HEK293T (cell line): ENCODE results near the gene CARS2.

ENCODE experiments used
- ARNT ChIP-seq: fragments of 450-650 bp; IDR thresholded peaks from 2 replicates; pipeline ENCODE4 v1.6.1; 2017; ENCODE audit warnings: mild to moderate bottlenecking
- BHLHE40 ChIP-seq: fragments of 450-650 bp; IDR thresholded peaks from 2 replicates; pipeline ENCODE4 v1.6.1; 2016; ENCODE audit warnings: mild to moderate bottlenecking, moderate library complexity, borderline replicate concordance
- ELF4 ChIP-seq: fragments of 450-650 bp; IDR thresholded peaks from 2 replicates; pipeline ENCODE4 v1.6.1; 2017; ENCODE audit warnings: antibody characterized with exemption
- FOXA1 ChIP-seq: fragments of 450-650 bp; IDR thresholded peaks from 2 replicates; pipeline ENCODE4 v1.6.1; 2016; ENCODE audit warnings: mild to moderate bottlenecking
- FOXM1 ChIP-seq: fragments of 450-650 bp; IDR thresholded peaks from 2 replicates; pipeline ENCODE4 v1.6.1; 2017; ENCODE audit warnings: mild to moderate bottlenecking, borderline replicate concordance
- HDGF ChIP-seq: fragments of 450-650 bp; IDR thresholded peaks from 2 replicates; pipeline ENCODE4 v1.6.1; 2017; ENCODE audit warnings: antibody characterized with exemption, borderline replicate concordance
- L3MBTL2 ChIP-seq: fragments of 450-650 bp; conservative IDR thresholded peaks from 2 replicates; pipeline ENCODE4 v1.6.1; 2016; ENCODE audit warnings: mild to moderate bottlenecking
- LEF1 ChIP-seq: fragments of 450-650 bp; IDR thresholded peaks from 2 replicates; pipeline ENCODE4 v1.6.1; 2017; ENCODE audit warnings: mild to moderate bottlenecking, borderline replicate concordance
- PKNOX1 ChIP-seq: fragments of 450-650 bp; IDR thresholded peaks from 2 replicates; pipeline ENCODE4 v1.6.1; 2016
- SP1 ChIP-seq: fragments of 450-650 bp; IDR thresholded peaks from 2 replicates; pipeline ENCODE4 v1.6.1; 2017
- SUZ12 ChIP-seq: fragments of 450-650 bp; IDR thresholded peaks from 2 replicates; pipeline ENCODE4 v1.6.1; 2016; ENCODE audit warnings: mild to moderate bottlenecking
- TARDBP ChIP-seq: fragments of 450-650 bp; IDR thresholded peaks from 2 replicates; pipeline ENCODE4 v1.6.1; 2016
- ZNF384 ChIP-seq: fragments of 450-650 bp; IDR thresholded peaks from 2 replicates; pipeline ENCODE4 v1.6.1; 2016

- TF ChIP-seq SP1 (no peak), FOXM1 (no peak), HDGF (no peak), SUZ12 (no peak), BHLHE40 (no peak), L3MBTL2 (no peak), ARNT (no peak), TARDBP (no peak), ZNF384 (no peak), PKNOX1 (no peak), ELF4 (no peak), FOXA1 (no peak), LEF1 (no peak)
Measured at GRCh38 chr13:110651726-110652230, 54.1 kb downstream of the CARS2 start.
